ENCODE results near the gene F8A2. TPM values are rescaled to one million over a fixed set of nuclear protein-coding genes. Genes with fewer than 3 reads are reported as not detected.

The F8A2 gene
- not detected in 2 replicates for total RNA-seq

DNA sequence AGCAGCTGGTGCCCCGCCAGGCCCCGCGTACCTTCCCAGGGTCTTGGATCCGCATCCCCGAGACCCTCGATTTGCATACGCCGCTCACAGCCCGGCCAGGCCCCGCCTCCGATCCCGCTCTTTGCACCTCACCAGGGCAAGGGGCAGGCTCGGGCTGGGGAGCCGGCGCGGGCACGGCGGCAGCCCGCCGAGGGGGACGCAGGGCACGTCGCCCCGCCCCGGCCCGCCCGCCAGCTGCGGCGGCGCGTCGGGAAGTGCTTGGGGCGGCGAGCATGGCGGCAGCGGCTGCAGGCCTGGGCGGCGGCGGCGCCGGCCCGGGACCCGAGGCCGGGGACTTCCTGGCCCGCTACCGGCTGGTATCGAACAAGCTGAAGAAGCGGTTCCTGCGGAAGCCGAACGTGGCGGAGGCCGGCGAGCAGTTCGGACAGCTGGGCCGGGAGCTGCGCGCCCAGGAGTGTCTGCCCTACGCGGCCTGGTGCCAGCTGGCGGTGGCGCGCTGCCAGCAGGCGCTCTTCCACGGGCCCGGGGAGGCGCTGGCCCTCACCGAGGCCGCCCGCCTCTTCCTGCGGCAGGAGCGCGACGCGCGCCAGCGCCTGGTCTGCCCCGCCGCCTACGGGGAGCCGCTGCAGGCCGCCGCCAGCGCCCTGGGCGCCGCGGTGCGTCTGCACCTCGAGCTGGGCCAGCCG lies at the start of gene F8A2:
F8A2 (plus strand) TSS at position 253 of the 686 bp plus-strand sequence; CDS start at position 273, 20 bp downstream.

DNA sequence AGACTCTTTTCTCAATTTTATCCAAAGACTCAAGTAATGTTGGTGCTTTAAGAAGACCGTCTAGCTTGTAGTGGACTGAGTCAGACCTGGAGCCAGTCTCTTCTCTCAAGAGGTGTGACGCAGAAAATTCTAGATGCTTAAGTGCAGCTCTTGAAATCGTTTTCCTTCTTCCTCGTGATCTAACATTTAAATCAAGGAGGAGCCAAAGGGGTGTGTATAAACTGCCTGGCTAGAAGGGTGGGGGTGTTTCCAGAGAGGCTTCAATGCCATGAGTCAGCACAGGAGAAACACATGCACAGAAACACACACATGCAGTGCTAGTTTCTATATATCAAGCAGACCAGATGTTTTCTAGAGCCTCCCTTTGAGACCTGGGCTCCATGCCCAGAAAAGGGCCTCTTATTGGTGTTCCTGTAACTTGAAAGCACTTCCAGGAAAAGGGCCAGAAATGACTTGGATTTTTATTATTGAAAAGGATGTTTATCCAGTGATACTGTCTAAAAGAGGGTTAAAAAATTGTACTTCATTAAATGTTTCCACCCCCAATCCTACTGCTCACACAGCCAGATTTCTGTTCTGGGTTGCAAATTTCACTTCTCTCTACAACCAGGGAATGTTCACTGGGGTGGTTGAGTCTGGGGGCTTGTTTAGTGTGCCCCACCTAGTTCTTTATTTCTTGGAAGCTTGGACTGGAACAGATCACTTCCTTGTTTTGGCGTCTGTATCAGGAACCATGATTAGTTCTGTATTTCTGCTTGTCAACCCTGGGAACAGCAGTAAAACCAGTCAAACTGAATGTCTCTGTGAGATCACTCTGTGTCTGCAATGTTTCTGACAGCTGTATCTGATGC lies 47.2 kb upstream of the F8A2 start, which contains the start of gene CLIC2:
CLIC2 (minus strand) TSS at position 129 of the 851 bp plus-strand sequence. CDS start 187 bp downstream, outside the sequence.

Other genes starting within 250 kb of the F8A2 start
- gene VBP1, start 165.6 kb upstream of the F8A2 start, total RNA-seq: 28.6 and 50.6 TPM in 2 replicates
- 1.7 and 2.5 TPM in 2 replicates for gene RAB39B, start 117.6 kb upstream of the F8A2 start, total RNA-seq
- gene CLIC2, start 47.5 kb upstream of the F8A2 start, total RNA-seq: 13.7 and 21.0 TPM in 2 replicates
- gene F8A3, start 76.5 kb downstream of the F8A2 start, total RNA-seq: 0.26 and 0.79 TPM in 2 replicates
- 0.16 and 0.17 TPM in 2 replicates for gene SPRY3, start 230.5 kb downstream of the F8A2 start, total RNA-seq
- 12.7 and 15.3 TPM in 2 replicates for gene TMLHE, start 230.9 kb downstream of the F8A2 start, total RNA-seq